ENCODE measurements around the gene TSPAN7. TPM values are rescaled to one million over a fixed set of nuclear protein-coding genes. Genes with fewer than 3 reads are reported as not detected.

The TSPAN7 gene
- total RNA-seq, 4 donors from 2014 or later, result 26.9 to 170 (median 134) TPM

- in situ Hi-C loops (cut with MboI; ENCODE audit: low pct_ligation_motif_present in 1 of 4, low pct_unique_long_range_greater_than_20kb in 1 of 4, low sequenced_read_pairs in 3 of 4), result no loop called here
- no peak overlapping the region for H3K27ac ChIP-seq
- no peak overlapping the region for H3K4me3 ChIP-seq
- H3K4me1 ChIP-seq, result no peaks in the 10 kb centered on the region
- no peaks in the 10 kb centered on the region for H3K36me3 ChIP-seq
- no peaks in the 10 kb centered on the region for H3K9me3 ChIP-seq
- WGBS, 2 donors (ENCODE audit: low coverage in 1 of 2), result 82% methylated on average over 1 of the region's 1 CpG; no CpG with 5 or more reads in 1 of the 2 donors
- DNase-seq, result no peak
- intact Hi-C loops (cut with DNase I; ENCODE audit: low total_unique reads), result no loop called here
- no peaks in the 10 kb centered on the region for H3K27me3 ChIP-seq
- TF ChIP-seq POLR2AphosphoS5 (IDR thresholded peaks at IDR 0.05) (no peak), EP300 (IDR thresholded peaks at IDR 0.05; ENCODE audit: low read depth) (no peak), POLR2A (IDR thresholded peaks at IDR 0.05) (no peak)
- TF ChIP-seq, protein P1, sequence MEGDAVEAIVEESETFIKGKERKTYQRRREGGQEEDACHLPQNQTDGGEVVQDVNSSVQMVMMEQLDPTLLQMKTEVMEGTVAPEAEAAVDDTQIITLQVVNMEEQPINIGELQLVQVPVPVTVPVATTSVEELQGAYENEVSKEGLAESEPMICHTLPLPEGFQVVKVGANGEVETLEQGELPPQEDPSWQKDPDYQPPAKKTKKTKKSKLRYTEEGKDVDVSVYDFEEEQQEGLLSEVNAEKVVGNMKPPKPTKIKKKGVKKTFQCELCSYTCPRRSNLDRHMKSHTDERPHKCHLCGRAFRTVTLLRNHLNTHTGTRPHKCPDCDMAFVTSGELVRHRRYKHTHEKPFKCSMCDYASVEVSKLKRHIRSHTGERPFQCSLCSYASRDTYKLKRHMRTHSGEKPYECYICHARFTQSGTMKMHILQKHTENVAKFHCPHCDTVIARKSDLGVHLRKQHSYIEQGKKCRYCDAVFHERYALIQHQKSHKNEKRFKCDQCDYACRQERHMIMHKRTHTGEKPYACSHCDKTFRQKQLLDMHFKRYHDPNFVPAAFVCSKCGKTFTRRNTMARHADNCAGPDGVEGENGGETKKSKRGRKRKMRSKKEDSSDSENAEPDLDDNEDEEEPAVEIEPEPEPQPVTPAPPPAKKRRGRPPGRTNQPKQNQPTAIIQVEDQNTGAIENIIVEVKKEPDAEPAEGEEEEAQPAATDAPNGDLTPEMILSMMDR (IDR thresholded peaks at IDR 0.05), result no peak
Observed at GRCh38 chrX:38552721-38553120, 8.6 kb upstream of the TSPAN7 start.

GRCh38 chrX:38558686-38559085 is 2.7 kb upstream of the TSPAN7 start:
- Histone ChIP-seq H3K27ac (no peak overlapping the region), H3K4me1 (peaks cover 0 to 6% (median 0%) of the 10 kb centered on the region in 4 donors), H3K36me3 (no peaks in the 10 kb centered on the region), H3K9me3 (no peaks in the 10 kb centered on the region), H3K4me3 (no peak overlapping the region), H3K27me3 (no peaks in the 10 kb centered on the region)
- in situ Hi-C loops (cut with MboI; ENCODE audit: low pct_ligation_motif_present in 1 of 4, low pct_unique_long_range_greater_than_20kb in 1 of 4, low sequenced_read_pairs in 3 of 4) (no loop called here), intact Hi-C loops (cut with DNase I; ENCODE audit: low total_unique reads) (no loop called here)
- no peak for DNase-seq
- TF ChIP-seq EP300 (IDR thresholded peaks at IDR 0.05; ENCODE audit: low read depth) (no peak), POLR2AphosphoS5 (IDR thresholded peaks at IDR 0.05) (no peak), POLR2A (IDR thresholded peaks at IDR 0.05) (no peak)
- TF ChIP-seq, protein P1 (IDR thresholded peaks at IDR 0.05), result no peak
- 92 to 100% methylated on average over 1 to 2 of the region's 2 CpGs for WGBS, 2 donors (ENCODE audit: low coverage in 1 of 2)

DNA sequence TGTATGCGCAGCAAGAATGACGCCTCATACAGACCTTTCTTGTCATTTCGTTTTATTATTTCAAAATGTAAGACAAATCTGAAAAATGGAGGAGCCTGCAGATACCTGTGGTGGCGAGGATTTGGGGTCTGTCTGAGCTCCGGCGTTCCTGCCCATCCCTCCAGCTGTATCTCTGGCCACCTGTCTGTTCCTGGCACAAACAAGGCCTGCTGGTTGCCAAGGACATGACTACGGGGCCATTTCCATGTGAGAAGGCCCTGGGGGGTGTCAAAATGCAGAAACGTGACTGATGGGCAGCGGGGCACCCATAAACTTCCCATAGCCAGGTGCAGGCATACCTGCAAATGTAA is 591 bp upstream of the TSPAN7 start:
- Histone ChIP-seq H3K27ac (peak overlapping the region in 3 of 4 donors; percentile 53 to 70 (median 55)), H3K9me3 (no peaks in the 10 kb centered on the region), H3K27me3 (no peaks in the 10 kb centered on the region), H3K36me3 (no peaks in the 10 kb centered on the region), H3K4me1 (peaks cover 0 to 6% (median 0%) of the 10 kb centered on the region in 4 donors), H3K4me3 (peak overlapping the region in 3 of 4 donors; percentile 28 to 65 (median 42))
- intact Hi-C loops (cut with DNase I; ENCODE audit: low total_unique reads), result no loop called here
- DNase-seq, result no peak
- in situ Hi-C loops (cut with MboI; ENCODE audit: low pct_ligation_motif_present in 1 of 4, low pct_unique_long_range_greater_than_20kb in 1 of 4, low sequenced_read_pairs in 3 of 4), result no loop called here
- 59% methylated on average over 9 of the region's 9 CpGs; no CpG with 5 or more reads in 1 of the 2 donors for WGBS, 2 donors (ENCODE audit: low coverage in 1 of 2)
- TF ChIP-seq EP300 (IDR thresholded peaks at IDR 0.05; ENCODE audit: low read depth), result no peak
- TF ChIP-seq, protein P1 (IDR thresholded peaks at IDR 0.05), result no peak
- no peak for TF ChIP-seq POLR2A (IDR thresholded peaks at IDR 0.05)
- no peak for TF ChIP-seq POLR2AphosphoS5 (IDR thresholded peaks at IDR 0.05)

GRCh38 chrX:38561951-38562719 is 793 bp downstream of the TSPAN7 start:
- H3K9me3 ChIP-seq, result no peaks in the 10 kb centered on the region
- H3K27me3 ChIP-seq, result no peaks in the 10 kb centered on the region
- WGBS, 2 donors (ENCODE audit: low coverage in 1 of 2), result 60% methylated on average over 25 of the region's 38 CpGs; no CpG with 5 or more reads in 1 of the 2 donors
- in situ Hi-C loops (cut with MboI; ENCODE audit: low pct_ligation_motif_present in 1 of 4, low pct_unique_long_range_greater_than_20kb in 1 of 4, low sequenced_read_pairs in 3 of 4) (no loop called here), intact Hi-C loops (cut with DNase I; ENCODE audit: low total_unique reads) (no loop called here)
- peak overlapping the region; percentile 65 to 77 (median 70) for H3K27ac ChIP-seq
- TF ChIP-seq EP300 (IDR thresholded peaks at IDR 0.05; ENCODE audit: low read depth) (no peak), POLR2AphosphoS5 (IDR thresholded peaks at IDR 0.05) (no peak), POLR2A (IDR thresholded peaks at IDR 0.05) (no peak)
- TF ChIP-seq, protein P1 (IDR thresholded peaks at IDR 0.05), result no peak
- H3K4me3 ChIP-seq, result peak overlapping the region; percentile 26 to 65 (median 48)
- H3K4me1 ChIP-seq, result peaks cover 0 to 6% (median 0%) of the 10 kb centered on the region in 4 donors
- peak; percentile 22 for DNase-seq
- H3K36me3 ChIP-seq, result no peaks in the 10 kb centered on the region
